K562 (cell line): ENCODE results near the gene ARL2. TPM values are rescaled to one million over a fixed set of nuclear protein-coding genes. Genes with fewer than 3 reads are reported as not detected.
"Not testable (repeated sequence)": the region's sequence is repeated elsewhere in the genome, so short reads cannot be mapped to it uniquely, and the experiment has no call there.

Experiments used
- ATAC-seq: fragments of 200-7000 bp; cut with Tn5 transposase; 3 replicates; pipeline ENCODE4 v1.9.1; 2020; ENCODE audit warnings: moderate library complexity
- BruUV-seq: library from RNA; stranded (reverse); fragments of 400-500 nt; replicated peaks from 2 replicates; lab custom pipeline; 2021; lab: Mats Ljungman, UMichigan
- CTCF ChIA-PET: fragments of 300-600 bp; formaldehyde crosslinking; extraction: SDS; loops from one replicate; lab custom pipeline; 2021; ENCODE audit warnings: low intra/inter-chr PET ratio; lab: Yijun Ruan, JAX
- POLR2A ChIA-PET: fragments of 300-600, 350-650 bp; sonication (Branson Sonifier 250); formaldehyde crosslinking; extraction: SDS; loops from one replicate; lab custom pipeline; 2021; ENCODE audit warnings: antibody characterized with exemption, inconsistent platforms; lab: Yijun Ruan, JAX
- DNase-seq, 4 experiments: peaks; one replicate each; pipeline versions ENCODE4 v3.0.0 to v3.0.0-alpha.2; 2011 to 2018; ENCODE audit warnings: low spot score in 3 of 4, mixed read lengths in 3 of 4; ENCODE audit errors: extremely low read depth in 1 of 4
- FAIRE-seq: peaks from 2 replicates; lab custom pipeline; 2011; peaks lifted over from hg19 to GRCh38; lab: Jason Lieb, UNC
- H2AFZ ChIP-seq: 2 replicates; pipeline ENCODE4 v1.6.0; 2011; ENCODE audit warnings: low read depth, low read length, control low read depth, inconsistent platforms
- H3K27ac ChIP-seq: fragments of 200-600 bp; 3 replicates; pipeline ENCODE4 v1.8.0; 2011; ENCODE audit warnings: low read depth, mild to moderate bottlenecking, control low read depth, inconsistent platforms, low read length, moderate library complexity, mixed read lengths; ENCODE audit errors: extremely low read depth
- H3K27me3 ChIP-seq, 2 experiments: fragments of 300-600 bp in 1 of 2; 2 replicates in 1 of 2; 3 replicates in 1 of 2; pipeline versions ENCODE4 v1.6.0 to v1.8.0; 2011; ENCODE audit warnings: inconsistent platforms in 2 of 2, low read length in 2 of 2, mild to moderate bottlenecking in 1 of 2, mixed read lengths in 1 of 2, moderate library complexity in 1 of 2; ENCODE audit not compliant: control insufficient read depth in 2 of 2, insufficient read depth in 2 of 2
- H3K36me3 ChIP-seq: fragments of 300-600 bp; 3 replicates; pipeline ENCODE4 v1.8.0; 2011; ENCODE audit warnings: mild to moderate bottlenecking, low read length, inconsistent platforms; ENCODE audit not compliant: control insufficient read depth, insufficient read depth
- H3K4me1 ChIP-seq, 2 experiments: fragments of 200-600 bp in 1 of 2; replicated peaks in 1 of 2; 2 replicates in 1 of 2; 3 replicates in 1 of 2; pipeline versions ENCODE4 v1.5.1 to v1.8.0; 2011; ENCODE audit warnings: inconsistent platforms in 2 of 2, low read length in 2 of 2, mild to moderate bottlenecking in 1 of 2, mixed read lengths in 1 of 2, moderate library complexity in 1 of 2; ENCODE audit not compliant: control insufficient read depth in 2 of 2, insufficient read depth in 2 of 2
- H3K4me2 ChIP-seq: 2 replicates; pipeline ENCODE4 v1.6.1; 2011; ENCODE audit warnings: low read length, control low read depth, inconsistent platforms, mixed read lengths; ENCODE audit not compliant: insufficient read depth
- H3K4me3 ChIP-seq: fragments of 200-600 bp; sonication (generic), shearing (Covaris generic); 2 replicates; pipeline ENCODE4 v1.5.1; 2016; ENCODE audit warnings: control low read depth, inconsistent platforms
- H3K79me2 ChIP-seq: fragments of 200-600 bp; 3 replicates; pipeline ENCODE4 v1.8.0; 2011; ENCODE audit warnings: low read length, inconsistent platforms; ENCODE audit not compliant: control insufficient read depth, insufficient read depth
- H3K9ac ChIP-seq, 2 experiments: 2 replicates each; pipeline versions ENCODE4 v1.6.0 to v1.6.1; 2011; ENCODE audit warnings: low read depth in 2 of 2, low read length in 2 of 2, control low read depth in 1 of 2, inconsistent platforms in 1 of 2, mild to moderate bottlenecking in 1 of 2, mixed read lengths in 1 of 2; ENCODE audit not compliant: insufficient read depth in 1 of 2
- H3K9me1 ChIP-seq: one replicate; pipeline ENCODE4 v1.6.0; 2011; ENCODE audit warnings: inconsistent platforms, mild to moderate bottlenecking, low read length, moderate library complexity; ENCODE audit not compliant: control insufficient read depth, insufficient read depth
- H3K9me3 ChIP-seq: replicated peaks from 2 replicates; pipeline ENCODE4 v1.5.1; 2011; ENCODE audit warnings: low read depth, low read length, inconsistent platforms; ENCODE audit not compliant: control insufficient read depth, insufficient read depth
- H4K20me1 ChIP-seq: replicated peaks from 2 replicates; pipeline ENCODE4 v1.6.1; 2011; ENCODE audit warnings: low read length, inconsistent platforms, mixed read lengths; ENCODE audit not compliant: control insufficient read depth, insufficient read depth
- CTCF ChIP-seq, 3 experiments: IDR thresholded peaks in 2 of 3; conservative IDR thresholded peaks in 1 of 3; 2 replicates each; pipeline ENCODE4 v1.5.1; 2011 to 2012; ENCODE audit warnings: low read length in 3 of 3, mild to moderate bottlenecking in 3 of 3, control low read depth in 2 of 3, improper control_type of control experiment in 1 of 3, inconsistent platforms in 1 of 3, low read depth in 1 of 3, mixed read lengths in 1 of 3, moderate library complexity in 1 of 3; ENCODE audit not compliant: insufficient read depth in 2 of 3
- RAD21 ChIP-seq, 2 experiments: fragments of 250-450 bp in 1 of 2; fragments of 450-650 bp in 1 of 2; sonication (Bioruptor Pico) in 1 of 2; formaldehyde crosslinking in 1 of 2; IDR thresholded peaks in 1 of 2; conservative IDR thresholded peaks in 1 of 2; 2 replicates each; pipeline versions ENCODE4 v1.4.0 to v1.8.0; 2020 to 2022; ENCODE audit warnings: mild to moderate bottlenecking in 2 of 2, moderate library complexity in 1 of 2
- SIRT6 ChIP-seq: IDR thresholded peaks from one replicate; pipeline ENCODE4 v1.6.1; 2012; ENCODE audit warnings: low read depth, mild to moderate bottlenecking, control low read depth, inconsistent platforms, low read length, moderate library complexity
- ZNF121 ChIP-seq: sonication (generic); formaldehyde crosslinking; conservative IDR thresholded peaks from 2 replicates; pipeline ENCODE4 v1.8.0; 2022; ENCODE audit warnings: missing genetic modification reagents
- WGBS: fragments of 100-300 bp; shearing (Covaris generic); methylation state at CpG from one replicate; pipeline ENCODE4 v1.1.6; 2016; ENCODE audit warnings: low coverage, mixed read lengths; ENCODE audit not compliant: insufficient coverage; ENCODE audit errors: missing lambda C conversion rate; 5-methylcytosine and 5-hydroxymethylcytosine counted together
- in situ Hi-C: fragments of 300-500 bp; cut with MboI; formaldehyde crosslinking; loops from 4 replicates; pipeline ENCODE4 v1.15.0; 2018; ENCODE audit warnings: inconsistent platforms, mixed read lengths
- intact Hi-C: fragments of 100-400 bp; cut with micrococcal nuclease; formaldehyde crosslinking; loops from 2 replicates; pipeline ENCODE4 v1.14.2; 2022
- polyA plus RNA-seq, 8 experiments: library from polyadenylated mRNA; depleted of rRNA in 4 of 8; stranded (reverse) in 5 of 8; unstranded in 3 of 8; fragments of >200 nt; fragmentation: Nextera tagmentation in 2 of 8; fragmentation: Illumina TruSeq in 1 of 8; extraction: Ambion mirVana in 2 of 8; extraction: Trizol in 1 of 8; gene quantifications; 2 replicates each; pipeline versions ENCODE4 v1.2.1 to v1.2.3, GENCODE V29; 2011 to 2014; ENCODE audit warnings: inconsistent platforms in 1 of 8, missing spikeins in 1 of 8
- total RNA-seq, 7 experiments: library from RNA; depleted of rRNA in 6 of 7; stranded (reverse); fragments of >200 nt in 6 of 7; fragmentation: Illumina TruSeq in 2 of 7; extraction: Trizol in 2 of 7; gene quantifications; 2 replicates each; pipeline versions ENCODE4 v1.2.1 to v1.2.3, GENCODE V29; 2011 to 2021; ENCODE audit warnings: low replicate concordance in 1 of 7

ARL2 gene
- total and polyA plus RNA-seq, 9 of the 15 experiments (the other 6 are each of a cell fraction or from before 2014, with no cell fraction given) = 5.7 to 154 (median 92.2) TPM

GRCh38 chr11:65003968-65004367, 10.0 kb upstream of the ARL2 start:
- BruUV-seq, H3K9me3 ChIP-seq, H3K9me1 ChIP-seq, H3K79me2 ChIP-seq, H3K9ac ChIP-seq, H4K20me1 ChIP-seq, DNase-seq, H3K36me3 ChIP-seq, in situ Hi-C loops, H3K27me3 ChIP-seq, H3K4me1 ChIP-seq, CTCF ChIA-PET, ATAC-seq, FAIRE-seq, intact Hi-C loops, H2AFZ ChIP-seq, H3K27ac ChIP-seq, H3K4me3 ChIP-seq, H3K4me2 ChIP-seq: not testable (repeated sequence)
- 7% methylated on average over 3 of the region's 3 CpGs for WGBS
- peak; percentile 57 for TF ChIP-seq ZNF121
- POLR2A ChIA-PET = interaction anchor here (0.7 kb wide), 1 partner anchor 153 kb away, joined by 4 read pairs; no protein-coding TSS in a partner anchor

GRCh38 chr11:65008016-65008415, 5.9 kb upstream of the ARL2 start:
- H3K4me2 ChIP-seq = no peak overlapping the region
- H3K27ac ChIP-seq = no peak overlapping the region
- TF ChIP-seq CTCF (IDR thresholded peaks at IDR 0.05 in 2 of 3, conservative IDR thresholded peaks at IDR 0.05 in 1 of 3; ENCODE audit: insufficient read depth in 2 of 3, low read depth in 1 of 3, low read length in 3 of 3) (0 out of 6 replicates have a peak, but pooled peaks of 1 of the 3 experiments have one; percentile 10), SIRT6 (no peak), RAD21 (CRISPR knock-in tag; conservative IDR thresholded peaks at IDR 0.05 in 1 of 2, IDR thresholded peaks at IDR 0.05 in 1 of 2) (0 out of 4 replicates have a peak, but pooled peaks of 1 of the 2 experiments have one; percentile 7)
- H3K4me1 ChIP-seq = peaks cover 2 to 8% of the 10 kb centered on the region in 2 experiments; a peak in 4 of 5 replicates
- DNase-seq (no peak), ATAC-seq (peak; percentile 26; the same call in 1 of the 3 replicates), FAIRE-seq (no peak)
- 42% methylated on average over 7 of the region's 7 CpGs for WGBS
- H3K36me3 ChIP-seq = no peaks in the 10 kb centered on the region
- H3K79me2 ChIP-seq = no peaks in the 10 kb centered on the region
- no peaks in the 10 kb centered on the region for H3K27me3 ChIP-seq
- ChIA-PET CTCF (no interaction called here), POLR2A (interaction anchor here (0.9 kb wide), 1 partner anchor 11 kb away, joined by 3 read pairs; the partner anchor contains the start of gene BATF2)
- no peaks in the 10 kb centered on the region for H3K9me3 ChIP-seq
- no peak overlapping the region for H2AFZ ChIP-seq
- intact Hi-C loops (no loop called here), in situ Hi-C loops (no loop called here)
- no TSS peak for BruUV-seq
- no peaks in the 10 kb centered on the region for H4K20me1 ChIP-seq
- peak overlapping the region in 1 of 2 experiments; percentile 19; a peak in 1 of 4 replicates for H3K9ac ChIP-seq
- no peak overlapping the region for H3K4me3 ChIP-seq
- H3K9me1 ChIP-seq = no peaks in the 10 kb centered on the region
